ENCODE measurements around the gene CST9L.

The CST9L gene

GRCh38 chr20:23542801-23543200, 25.5 kb downstream of the CST9L start:
- DNase-seq, result no peak

GRCh38 chr20:23541776-23542175, 26.5 kb downstream of the CST9L start:
- DNase-seq, result no peak

- DNase-seq, result no peak
Observed at GRCh38 chr20:23541330-23541729, 27.0 kb downstream of the CST9L start.

GRCh38 chr20:23540624-23541023, 27.7 kb downstream of the CST9L start:
- DNase-seq, result no peak

- DNase-seq, result no peak
Observed at GRCh38 chr20:23537030-23537429, 31.3 kb downstream of the CST9L start.

- DNase-seq, result no peak
Observed at GRCh38 chr20:23536328-23536974, 31.8 kb downstream of the CST9L start.

- no peak for DNase-seq
Observed at GRCh38 chr20:23534801-23535593, 33.3 kb downstream of the CST9L start.

- DNase-seq, result no peak
Observed at GRCh38 chr20:23533161-23533560, 35.1 kb downstream of the CST9L start.

- no peak for DNase-seq
Observed at GRCh38 chr20:23532533-23532932, 35.8 kb downstream of the CST9L start.

GRCh38 chr20:23530937-23531567, 37.2 kb downstream of the CST9L start:
- DNase-seq, result no peak

GRCh38 chr20:23528867-23529431, 39.3 kb downstream of the CST9L start:
- DNase-seq, result no peak

- no peak for DNase-seq
Observed at GRCh38 chr20:23526850-23527249, 41.4 kb downstream of the CST9L start.

GRCh38 chr20:23524146-23524545, 44.1 kb downstream of the CST9L start:
- no peak for DNase-seq

GRCh38 chr20:23520185-23520584, 48.1 kb downstream of the CST9L start:
- no peak for DNase-seq

GRCh38 chr20:23519556-23519955, 48.7 kb downstream of the CST9L start:
- no peak for DNase-seq

- DNase-seq, result no peak
Observed at GRCh38 chr20:23517719-23518118, 50.6 kb downstream of the CST9L start.

GRCh38 chr20:23515250-23515939, 52.9 kb downstream of the CST9L start:
- DNase-seq, result no peak

- DNase-seq, result no peak
Observed at GRCh38 chr20:23514848-23515247, 53.4 kb downstream of the CST9L start.

All from fibroblast of skin of right biceps (primary cell).